PC-9 (cell line): Measurements from ENCODE around the gene ABCA5.

Source experiments
- CTCF ChIP-seq: fragments of 200-600 bp; sonication (generic); conservative IDR thresholded peaks from 2 replicates; pipeline ENCODE4 v1.6.1; 2017; ENCODE audit warnings: mixed run types, antibody characterized with exemption, mild to moderate bottlenecking, moderate library complexity
- EZH2 ChIP-seq: fragments of 200-600 bp; sonication (generic); IDR thresholded peaks from 2 replicates; pipeline ENCODE4 v1.8.0; 2017; ENCODE audit warnings: antibody characterized with exemption, low read depth

GRCh38 chr17:69284646-69285045, 42.3 kb downstream of the ABCA5 start:
- no peak for TF ChIP-seq CTCF
- no peak for TF ChIP-seq EZH2
